HepG2 (cell line): ENCODE measurements around the gene VPS13C.

Source experiments
- ATM ChIP-seq: fragments of 450-650 bp; IDR thresholded peaks from 2 replicates; pipeline ENCODE4 v1.7.1; 2017; ENCODE audit warnings: mild to moderate bottlenecking, borderline replicate concordance
- CBX5 ChIP-seq: sonication (generic); formaldehyde crosslinking; IDR thresholded peaks from 2 replicates; pipeline ENCODE4 v1.4.0; 2020; ENCODE audit warnings: missing genetic modification reagents, borderline replicate concordance
- DMAP1 ChIP-seq: IDR thresholded peaks from 2 replicates; pipeline ENCODE4 v1.6.1; 2016
- PCBP1 ChIP-seq: fragments of 200-400 bp; formaldehyde crosslinking; IDR thresholded peaks from 2 replicates; pipeline ENCODE4 v1.6.1; 2017; ENCODE audit warnings: mild to moderate bottlenecking, low read depth, low read length, borderline replicate concordance
- SALL1 ChIP-seq: sonication (generic); formaldehyde crosslinking; IDR thresholded peaks from 2 replicates; pipeline ENCODE4 v1.8.0; 2022; ENCODE audit warnings: mild to moderate bottlenecking, missing genetic modification reagents
- TAF1 ChIP-seq: sonication (generic); formaldehyde crosslinking; IDR thresholded peaks from 2 replicates; pipeline ENCODE4 v1.4.0; 2020; ENCODE audit warnings: missing genetic modification reagents
- YEATS4 ChIP-seq: sonication (generic); formaldehyde crosslinking; IDR thresholded peaks from 2 replicates; pipeline ENCODE4 v1.4.0; 2020; ENCODE audit warnings: missing genetic modification reagents, borderline replicate concordance
- ZBTB1 ChIP-seq: sonication (generic); formaldehyde crosslinking; IDR thresholded peaks from 2 replicates; pipeline ENCODE4 v1.4.0; 2020; ENCODE audit warnings: missing genetic modification reagents, borderline replicate concordance
- ZC3H4 ChIP-seq: sonication (generic); formaldehyde crosslinking; IDR thresholded peaks from 2 replicates; pipeline ENCODE4 v1.4.0; 2020; ENCODE audit warnings: missing genetic modification reagents, borderline replicate concordance
- ZNF644 ChIP-seq: IDR thresholded peaks from 2 replicates; pipeline ENCODE4 v1.6.1; 2016; ENCODE audit warnings: low read depth
- TF ChIP-seq, protein P1 (sequence below): sonication (generic); formaldehyde crosslinking; IDR thresholded peaks from 2 replicates; pipeline ENCODE4 v1.4.0; 2020; ENCODE audit warnings: mild to moderate bottlenecking, low read depth, missing genetic modification reagents
- TF ChIP-seq, protein P2 (sequence below): sonication (generic); formaldehyde crosslinking; IDR thresholded peaks from 2 replicates; pipeline ENCODE4 v1.5.0; 2020; ENCODE audit warnings: missing genetic modification reagents, mild to moderate bottlenecking, borderline replicate concordance

DNA sequence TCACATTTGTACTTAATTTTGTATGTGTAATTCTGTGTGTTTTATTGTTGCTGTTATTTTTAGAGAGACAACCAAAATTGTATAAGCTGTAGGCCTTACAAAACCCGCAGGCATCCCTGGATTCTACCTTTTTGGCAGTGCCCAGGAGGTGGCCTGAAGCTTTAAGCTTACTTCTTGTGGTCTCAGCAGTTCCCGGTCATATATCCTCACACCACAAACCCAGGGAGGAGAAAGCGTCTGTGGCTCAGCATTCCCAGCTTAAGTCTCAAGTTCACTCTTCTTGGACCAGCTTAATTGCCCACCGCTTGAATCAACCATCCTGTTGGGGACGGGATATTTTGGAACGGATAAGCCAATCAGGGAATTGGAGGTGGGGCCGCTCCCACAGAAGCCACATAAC, 43.2 kb upstream of the VPS13C start:
- no peak for TF ChIP-seq TAF1 (CRISPR knock-in tag)
- no peak for TF ChIP-seq ZC3H4
- TF ChIP-seq ZBTB1 (CRISPR knock-in tag), result no peak
- TF ChIP-seq DMAP1, result no peak
- TF ChIP-seq, protein P1, sequence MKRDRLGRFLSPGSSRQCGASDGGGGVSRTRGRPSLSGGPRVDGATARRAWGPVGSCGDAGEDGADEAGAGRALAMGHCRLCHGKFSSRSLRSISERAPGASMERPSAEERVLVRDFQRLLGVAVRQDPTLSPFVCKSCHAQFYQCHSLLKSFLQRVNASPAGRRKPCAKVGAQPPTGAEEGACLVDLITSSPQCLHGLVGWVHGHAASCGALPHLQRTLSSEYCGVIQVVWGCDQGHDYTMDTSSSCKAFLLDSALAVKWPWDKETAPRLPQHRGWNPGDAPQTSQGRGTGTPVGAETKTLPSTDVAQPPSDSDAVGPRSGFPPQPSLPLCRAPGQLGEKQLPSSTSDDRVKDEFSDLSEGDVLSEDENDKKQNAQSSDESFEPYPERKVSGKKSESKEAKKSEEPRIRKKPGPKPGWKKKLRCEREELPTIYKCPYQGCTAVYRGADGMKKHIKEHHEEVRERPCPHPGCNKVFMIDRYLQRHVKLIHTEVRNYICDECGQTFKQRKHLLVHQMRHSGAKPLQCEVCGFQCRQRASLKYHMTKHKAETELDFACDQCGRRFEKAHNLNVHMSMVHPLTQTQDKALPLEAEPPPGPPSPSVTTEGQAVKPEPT (CRISPR knock-in tag), result no peak
- TF ChIP-seq YEATS4 (CRISPR knock-in tag), result no peak
- no peak for TF ChIP-seq ATM
- TF ChIP-seq ZNF644 (CRISPR knock-in tag), result no peak
- TF ChIP-seq, protein P2, sequence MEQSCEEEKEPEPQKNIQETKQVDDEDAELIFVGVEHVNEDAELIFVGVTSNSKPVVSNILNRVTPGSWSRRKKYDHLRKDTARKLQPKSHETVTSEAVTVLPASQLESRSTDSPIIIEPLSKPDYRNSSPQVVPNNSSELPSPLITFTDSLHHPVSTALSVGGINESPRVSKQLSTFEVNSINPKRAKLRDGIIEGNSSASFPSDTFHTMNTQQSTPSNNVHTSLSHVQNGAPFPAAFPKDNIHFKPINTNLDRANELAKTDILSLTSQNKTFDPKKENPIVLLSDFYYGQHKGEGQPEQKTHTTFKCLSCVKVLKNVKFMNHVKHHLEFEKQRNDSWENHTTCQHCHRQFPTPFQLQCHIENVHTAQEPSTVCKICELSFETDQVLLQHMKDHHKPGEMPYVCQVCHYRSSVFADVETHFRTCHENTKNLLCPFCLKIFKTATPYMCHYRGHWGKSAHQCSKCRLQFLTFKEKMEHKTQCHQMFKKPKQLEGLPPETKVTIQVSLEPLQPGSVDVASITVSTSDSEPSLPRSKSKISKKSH (CRISPR knock-in tag), result no peak
- no peak for TF ChIP-seq PCBP1
- no peak for TF ChIP-seq CBX5 (CRISPR knock-in tag)
- TF ChIP-seq SALL1 (CRISPR knock-in tag), result no peak
